PC-3 (cell line): ENCODE results near the gene SHE.

Experiments
- CTCF ChIP-seq: fragments of 300-600 bp; sonication (generic); conservative IDR thresholded peaks from 2 replicates; pipeline ENCODE4 v1.5.1; 2017; ENCODE audit warnings: antibody characterized with exemption, low read depth, mild to moderate bottlenecking, low read length
- EZH2phosphoT487 ChIP-seq: fragments of 300-600 bp; sonication (generic); IDR thresholded peaks from 2 replicates; pipeline ENCODE4 v1.6.1; 2018; ENCODE audit warnings: mild to moderate bottlenecking, antibody characterized with exemption, low read length, borderline replicate concordance

DNA sequence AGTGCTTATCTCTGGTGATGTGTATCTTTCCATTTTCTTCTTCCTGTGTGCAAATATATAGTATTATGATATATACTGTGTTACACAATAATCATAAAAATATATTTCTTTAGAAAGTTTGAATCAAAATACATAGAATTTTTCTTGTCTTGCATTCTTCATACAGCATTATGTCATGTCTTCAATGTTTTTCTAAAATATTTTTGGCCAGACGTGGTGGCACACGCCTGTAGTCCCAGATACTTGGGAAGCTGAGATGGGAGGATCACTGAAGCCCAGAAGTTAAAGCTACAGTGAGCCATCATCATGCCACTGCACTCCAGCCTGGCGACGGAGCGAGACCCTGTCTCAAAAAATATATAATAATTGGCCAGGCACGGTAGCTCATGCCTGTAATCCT is 55.4 kb downstream of the SHE start:
- TF ChIP-seq CTCF (no peak), EZH2phosphoT487 (no peak)
